Endothelial cell of umbilical vein (primary cell): Measurements from ENCODE around the gene OR14K1. TPM values are rescaled to one million over a fixed set of nuclear protein-coding genes. Genes with fewer than 3 reads are reported as not detected.

Experiments
- BruUV-seq: library from RNA; stranded (reverse); fragments of 400-500 nt; replicated peaks from 2 replicates; lab custom pipeline; 2021; lab: Mats Ljungman, UMichigan
- CTCF ChIA-PET: fragments of 300-600, 350-600 bp; sonication (Branson Sonifier 250); formaldehyde crosslinking; loops from one replicate; lab custom pipeline; 2021; ENCODE audit warnings: antibody characterized with exemption, inconsistent platforms; lab: Charles Lee
- POLR2A ChIA-PET: fragments of 300-600, 350-600 bp; sonication (Branson Sonifier 250); formaldehyde crosslinking; loops from one replicate; lab custom pipeline; 2021; ENCODE audit warnings: antibody characterized with exemption, inconsistent platforms; lab: Charles Lee
- DNase-seq: peaks from one replicate; pipeline ENCODE4 v3.0.0-alpha.2; 2011; ENCODE audit warnings: low read depth, low spot score
- FAIRE-seq: peaks from 2 replicates; lab custom pipeline; 2011; peaks lifted over from hg19 to GRCh38; lab: Jason Lieb, UNC
- H2AFZ ChIP-seq: 2 replicates; pipeline ENCODE4 v1.6.0; 2012; ENCODE audit warnings: low read depth, low read length, control low read depth, inconsistent platforms
- H3K27ac ChIP-seq: 2 replicates; pipeline ENCODE4 v1.5.1; 2011; ENCODE audit warnings: low read depth, mild to moderate bottlenecking, control low read depth, low read length, moderate library complexity; ENCODE audit not compliant: insufficient read depth
- H3K27me3 ChIP-seq, 2 experiments: 2 replicates each; pipeline versions ENCODE4 v1.6.0 to v1.6.1; 2011; ENCODE audit warnings: low read length in 2 of 2, mixed read lengths in 1 of 2; ENCODE audit not compliant: control insufficient read depth in 2 of 2, insufficient read depth in 2 of 2
- H3K36me3 ChIP-seq, 2 experiments: 2 replicates in 1 of 2; 3 replicates in 1 of 2; pipeline ENCODE4 v1.5.1; 2011; ENCODE audit warnings: low read length in 2 of 2, mild to moderate bottlenecking in 1 of 2, moderate library complexity in 1 of 2; ENCODE audit not compliant: control insufficient read depth in 2 of 2, insufficient read depth in 2 of 2; ENCODE audit errors: extremely low read depth in 1 of 2
- H3K4me1 ChIP-seq: 3 replicates; pipeline ENCODE4 v1.5.1; 2011; ENCODE audit warnings: mild to moderate bottlenecking, low read length; ENCODE audit not compliant: control insufficient read depth, insufficient read depth; ENCODE audit errors: extremely low read depth
- H3K4me2 ChIP-seq: 2 replicates; pipeline ENCODE4 v1.6.1; 2011; ENCODE audit warnings: low read length, control low read depth, mixed read lengths; ENCODE audit not compliant: insufficient read depth
- H3K4me3 ChIP-seq, 3 experiments: fragments of 200-600 bp in 1 of 3; sonication (generic), shearing (Covaris generic) in 1 of 3; replicated peaks in 1 of 3; 2 replicates each; pipeline ENCODE4 v1.5.1; 2011 to 2016; ENCODE audit warnings: control low read depth in 3 of 3, low read length in 3 of 3, mild to moderate bottlenecking in 2 of 3, inconsistent platforms in 1 of 3, low read depth in 1 of 3, moderate library complexity in 1 of 3; ENCODE audit not compliant: insufficient read depth in 1 of 3
- H3K79me2 ChIP-seq: 2 replicates; pipeline ENCODE4 v1.6.0; 2012; ENCODE audit warnings: low read length, inconsistent platforms; ENCODE audit not compliant: control insufficient read depth, insufficient read depth
- H3K9ac ChIP-seq: replicated peaks from 2 replicates; pipeline ENCODE3; 2011; ENCODE audit warnings: low read length, control low read depth; ENCODE audit not compliant: insufficient read depth; ENCODE audit errors: extremely low read depth
- H3K9me1 ChIP-seq: replicated peaks from 3 replicates; pipeline ENCODE4 v1.6.0; 2011; ENCODE audit warnings: mild to moderate bottlenecking, low read length; ENCODE audit not compliant: control insufficient read depth, insufficient read depth; ENCODE audit errors: extremely low read depth
- H3K9me3 ChIP-seq: replicated peaks from 2 replicates; pipeline ENCODE4 v1.5.1; 2012; ENCODE audit warnings: low read length, inconsistent platforms; ENCODE audit not compliant: control insufficient read depth, insufficient read depth
- H4K20me1 ChIP-seq: replicated peaks from 2 replicates; pipeline ENCODE3; 2011; ENCODE audit warnings: mild to moderate bottlenecking, low read length; ENCODE audit not compliant: control insufficient read depth, insufficient read depth; ENCODE audit errors: extremely low read depth
- EZH2 ChIP-seq: IDR thresholded peaks from 2 replicates; pipeline ENCODE4 v1.6.1; 2012; ENCODE audit warnings: borderline replicate concordance, low read depth, mild to moderate bottlenecking, moderate library complexity, low read length, inconsistent platforms; ENCODE audit not compliant: severe bottlenecking
- FOS ChIP-seq: IDR thresholded peaks from 2 replicates; pipeline ENCODE4 v1.6.1; 2011; ENCODE audit warnings: mild to moderate bottlenecking, low read length, moderate library complexity, borderline replicate concordance; ENCODE audit not compliant: insufficient read depth
- GATA2 ChIP-seq: IDR thresholded peaks from 2 replicates; pipeline ENCODE4 v1.7.0; 2011; ENCODE audit warnings: low read depth, mild to moderate bottlenecking, moderate library complexity, mixed read lengths, low read length; ENCODE audit not compliant: insufficient read length, insufficient read depth
- JUN ChIP-seq: IDR thresholded peaks from 2 replicates; pipeline ENCODE4 v1.6.1; 2011; ENCODE audit warnings: borderline replicate concordance, low read depth; ENCODE audit not compliant: insufficient read length, insufficient read depth
- MAX ChIP-seq: IDR thresholded peaks from 2 replicates; pipeline ENCODE4 v1.6.1; 2011; ENCODE audit not compliant: insufficient read depth, insufficient read length
- MYC ChIP-seq: IDR thresholded peaks from one replicate; pipeline ENCODE4 v1.6.1; 2011; ENCODE audit warnings: mild to moderate bottlenecking, low read depth, low read length
- POLR2A ChIP-seq: IDR thresholded peaks from 2 replicates; pipeline ENCODE4 v1.6.1; 2012; ENCODE audit warnings: low read depth, mild to moderate bottlenecking, control low read depth, low read length
- POLR2AphosphoS5 ChIP-seq: IDR thresholded peaks from 2 replicates; pipeline ENCODE4 v1.6.1; 2012; ENCODE audit warnings: low read depth, mild to moderate bottlenecking, control low read depth, low read length, moderate library complexity; ENCODE audit not compliant: insufficient read depth
- dilution Hi-C: fragments of 300-500 bp; cut with MboI; formaldehyde crosslinking; loops from one replicate; pipeline ENCODE4 v1.15.0; 2019; ENCODE audit warnings: low sequenced_read_pairs; ENCODE audit not compliant: extremely low pct_ligation_motif_present
- intact Hi-C: fragments of 100-400 bp; cut with micrococcal nuclease; formaldehyde crosslinking; loops from one replicate; pipeline ENCODE4 v1.10.0; 2022
- polyA plus RNA-seq, 4 experiments: library from polyadenylated mRNA; depleted of rRNA in 3 of 4; stranded (reverse) in 3 of 4; unstranded in 1 of 4; fragments of >200 nt; gene quantifications; 2 replicates each; pipeline versions ENCODE4 v1.2.1 to v1.2.3, GENCODE V29; 2011 to 2012; ENCODE audit warnings: missing spikeins in 1 of 4
- total RNA-seq: library from RNA; stranded (reverse); gene quantifications from 2 replicates; pipeline ENCODE4 v1.2.3, GENCODE V29; 2021
- TF ChIP-seq, protein P1 (sequence below), 2 donors: IDR thresholded peaks; 1 replicate in 1 of 2; 2 replicates in 1 of 2; pipeline ENCODE4 v1.5.1; 2011; ENCODE audit warnings: low read length in 2 of 2, mild to moderate bottlenecking in 2 of 2, moderate library complexity in 2 of 2, control low read depth in 1 of 2, inconsistent platforms in 1 of 2, low read depth in 1 of 2; ENCODE audit not compliant: insufficient read depth in 1 of 2; ENCODE audit errors: extremely low read depth in 1 of 2

OR14K1 gene
- total and polyA plus RNA-seq, 2 donors (not counting 3 experiments of a cell fraction or from before 2014, with no cell fraction given), result not detected

- Histone ChIP-seq H4K20me1 (no peaks in the 10 kb centered on the region), H2AFZ (no peak within 1 kb of the TSS), H3K9ac (no peak within 1 kb of the TSS), H3K36me3 (no peaks in the 10 kb centered on the region), H3K4me3 (no peak within 1 kb of the TSS), H3K27me3 (no peaks in the 10 kb centered on the region), H3K4me1 (no peaks in the 10 kb centered on the region), H3K9me3 (peaks cover 5% of the 10 kb centered on the region), H3K79me2 (no peaks in the 10 kb centered on the region), H3K27ac (no peak within 1 kb of the TSS), H3K9me1 (no peaks in the 10 kb centered on the region), H3K4me2 (no peak within 1 kb of the TSS)
- intact Hi-C loops (no loop called here), dilution Hi-C loops (no loop called here)
- ChIA-PET POLR2A (no interaction called here), CTCF (no interaction called here)
- DNase-seq (no peak), FAIRE-seq (no peak)
- no TSS peak for BruUV-seq
- TF ChIP-seq MYC (no peak), EZH2 (no peak), FOS (no peak), POLR2AphosphoS5 (no peak), JUN (no peak), GATA2 (no peak), POLR2A (no peak), MAX (no peak)
- TF ChIP-seq, protein P1, sequence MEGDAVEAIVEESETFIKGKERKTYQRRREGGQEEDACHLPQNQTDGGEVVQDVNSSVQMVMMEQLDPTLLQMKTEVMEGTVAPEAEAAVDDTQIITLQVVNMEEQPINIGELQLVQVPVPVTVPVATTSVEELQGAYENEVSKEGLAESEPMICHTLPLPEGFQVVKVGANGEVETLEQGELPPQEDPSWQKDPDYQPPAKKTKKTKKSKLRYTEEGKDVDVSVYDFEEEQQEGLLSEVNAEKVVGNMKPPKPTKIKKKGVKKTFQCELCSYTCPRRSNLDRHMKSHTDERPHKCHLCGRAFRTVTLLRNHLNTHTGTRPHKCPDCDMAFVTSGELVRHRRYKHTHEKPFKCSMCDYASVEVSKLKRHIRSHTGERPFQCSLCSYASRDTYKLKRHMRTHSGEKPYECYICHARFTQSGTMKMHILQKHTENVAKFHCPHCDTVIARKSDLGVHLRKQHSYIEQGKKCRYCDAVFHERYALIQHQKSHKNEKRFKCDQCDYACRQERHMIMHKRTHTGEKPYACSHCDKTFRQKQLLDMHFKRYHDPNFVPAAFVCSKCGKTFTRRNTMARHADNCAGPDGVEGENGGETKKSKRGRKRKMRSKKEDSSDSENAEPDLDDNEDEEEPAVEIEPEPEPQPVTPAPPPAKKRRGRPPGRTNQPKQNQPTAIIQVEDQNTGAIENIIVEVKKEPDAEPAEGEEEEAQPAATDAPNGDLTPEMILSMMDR (IDR thresholded peaks at IDR 0.05; ENCODE audit: extremely low read depth in 1 of 2, insufficient read depth in 1 of 2, low read depth in 1 of 2, low read length in 2 of 2), result no peak
Measured at GRCh38 chr1:247760456-247760855, 22.0 kb downstream of the OR14K1 start, which contains the start of gene OR1C1. Gene OR1C1 (minus strand): TSS chr1:247760556. CDS start chr1:247758406, 2,150 bp downstream.
